HPDE6-E6E7 (cell line): ENCODE results near the gene MMP28.
A peak's percentile ranks its signal among the peaks of the same experiment; 100 is the strongest.

Experiments used
- DNase-seq: peaks from one replicate; pipeline ENCODE4 v3.0.0; 2011; ENCODE audit warnings: missing footprints; ENCODE audit errors: extremely low spot score

Gene MMP28

DNA sequence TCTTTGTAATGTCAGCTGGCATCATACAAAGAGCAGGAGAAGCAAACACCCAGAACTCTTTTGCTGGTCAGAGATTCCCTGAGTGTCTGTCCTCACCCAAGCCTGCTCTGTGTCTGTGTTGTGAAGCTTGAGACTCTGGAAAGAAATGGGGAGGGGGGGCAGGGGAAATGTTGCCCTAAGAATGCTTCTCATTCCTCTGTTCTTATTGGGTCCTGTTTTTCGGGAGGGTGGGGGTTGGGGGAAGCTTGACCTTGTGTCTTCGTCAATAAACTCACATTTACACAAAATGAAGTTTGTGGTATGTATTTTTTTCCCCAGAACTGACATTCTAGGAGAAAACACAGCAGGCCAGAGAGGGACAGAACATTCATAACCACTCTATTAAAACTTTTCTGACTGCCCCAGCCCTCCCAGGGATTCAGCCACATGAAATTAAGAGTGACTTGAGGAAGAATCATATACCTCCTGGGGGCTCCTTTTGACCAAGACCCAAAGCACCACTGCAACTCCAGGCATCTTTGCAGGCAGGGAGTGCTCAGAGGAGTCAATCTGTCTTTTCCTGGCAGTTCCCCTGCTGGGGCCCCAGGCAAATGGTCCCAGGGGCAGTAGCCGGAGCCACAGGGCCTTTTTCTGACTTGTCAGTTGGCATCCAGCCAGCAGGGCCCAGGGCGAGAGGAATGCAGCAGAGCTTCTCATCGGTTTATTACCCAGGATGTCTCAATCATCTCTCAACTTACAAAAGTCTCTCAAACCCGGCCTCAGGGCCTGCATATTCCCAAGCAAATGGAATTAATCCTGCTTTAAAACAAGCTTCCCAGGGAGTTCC is 69.1 kb downstream of the MMP28 start:
- peak; percentile 37 for DNase-seq

GRCh38 chr17:35725802-35726126 is 69.7 kb downstream of the MMP28 start:
- no peak for DNase-seq

DNA sequence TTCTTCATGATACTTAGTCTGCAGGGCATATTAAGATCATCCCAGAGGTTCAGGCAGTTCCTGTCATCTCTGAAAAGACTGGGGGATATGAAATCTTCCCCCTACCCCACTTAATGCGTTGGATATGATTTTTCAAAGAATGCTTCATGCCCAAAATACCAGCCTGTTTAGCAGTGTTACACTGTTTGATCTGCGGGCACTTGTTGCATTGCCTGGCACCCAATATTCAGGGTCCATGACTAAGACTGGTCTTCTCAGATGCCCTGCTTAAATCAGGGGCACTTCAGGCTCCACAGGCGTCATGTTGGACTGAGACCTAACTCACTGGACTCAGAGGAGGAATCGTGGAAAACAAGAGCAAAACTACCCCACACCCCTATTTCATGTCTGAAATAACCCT is 70.4 kb downstream of the MMP28 start:
- no peak for DNase-seq

GRCh38 chr17:35723735-35724134 is 71.7 kb downstream of the MMP28 start:
- no peak for DNase-seq

DNA sequence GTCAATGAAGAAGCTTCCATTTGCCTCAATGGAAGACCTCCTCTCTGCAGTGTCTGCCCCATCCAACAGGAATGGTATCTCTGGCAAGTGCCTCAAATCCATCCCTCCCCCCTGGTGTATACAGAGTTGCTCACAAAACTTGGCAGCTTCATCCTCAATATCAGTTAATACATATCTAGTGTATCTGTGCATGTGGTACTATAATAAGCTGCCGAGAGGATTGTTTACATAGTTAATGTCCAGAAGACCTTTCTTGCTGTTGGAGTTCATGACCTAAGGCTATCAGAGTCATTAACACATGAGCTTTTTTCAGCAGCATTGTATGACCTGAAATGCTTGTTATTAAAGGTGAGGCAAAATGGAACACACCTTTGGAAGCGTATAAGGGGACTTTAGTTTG is 78.0 kb downstream of the MMP28 start:
- DNase-seq: no peak

GRCh38 chr17:35716897-35717465 is 78.5 kb downstream of the MMP28 start:
- DNase-seq: no peak

- no peak for DNase-seq
These were observed 79.3 kb downstream of the MMP28 start for GRCh38 chr17:35716173-35716572.
